ENCODE measurements around the gene HIC1. TPM values are rescaled to one million over a fixed set of nuclear protein-coding genes. Genes with fewer than 3 reads are reported as not detected.

The HIC1 gene
- total RNA-seq, 1 experiment from 2014 or later: 28.8 TPM

DNA sequence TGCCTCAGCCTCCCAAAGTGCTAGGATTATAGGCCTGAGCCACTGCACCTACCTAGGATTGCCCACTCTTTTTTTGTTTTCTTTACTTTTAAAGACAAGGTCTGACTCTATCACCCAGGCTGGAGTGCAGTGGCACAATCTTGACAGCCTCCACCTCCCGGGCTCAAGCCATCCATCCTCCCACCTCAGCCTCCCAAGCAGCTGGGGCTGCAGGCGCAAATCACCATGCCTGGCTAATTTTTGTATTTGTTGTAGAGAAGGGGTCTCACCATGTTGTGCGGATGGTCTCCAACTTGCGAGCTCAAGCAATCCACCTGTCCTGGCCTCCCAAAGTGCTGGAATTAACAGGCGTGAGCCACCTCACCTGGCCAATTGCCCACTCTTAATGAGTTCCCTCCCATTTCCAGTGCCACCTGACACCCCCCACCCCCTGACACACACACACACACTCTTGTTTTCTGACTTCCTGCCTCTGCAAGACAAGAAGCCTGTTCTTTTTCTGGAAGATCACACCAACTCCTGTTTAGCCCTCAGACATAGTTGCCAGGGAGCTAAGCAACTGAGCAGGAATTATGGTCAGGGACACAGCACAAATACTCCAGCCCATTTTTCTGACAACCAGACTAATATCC, 10.5 kb upstream of the HIC1 start:
- Histone ChIP-seq H3K27ac (no peak overlapping the region), H3K4me3 (no peak overlapping the region), H3K36me3 (peaks cover 37% of the 10 kb centered on the region), H3K27me3 (replicated peaks) (no peaks in the 10 kb centered on the region), H3K4me1 (replicated peaks) (peaks cover 31% of the 10 kb centered on the region), H3K9me3 (replicated peaks) (no peaks in the 10 kb centered on the region)
- DNase-seq (ENCODE audit: low read depth in 1 of 2, low spot score in 2 of 2): no peak

DNA sequence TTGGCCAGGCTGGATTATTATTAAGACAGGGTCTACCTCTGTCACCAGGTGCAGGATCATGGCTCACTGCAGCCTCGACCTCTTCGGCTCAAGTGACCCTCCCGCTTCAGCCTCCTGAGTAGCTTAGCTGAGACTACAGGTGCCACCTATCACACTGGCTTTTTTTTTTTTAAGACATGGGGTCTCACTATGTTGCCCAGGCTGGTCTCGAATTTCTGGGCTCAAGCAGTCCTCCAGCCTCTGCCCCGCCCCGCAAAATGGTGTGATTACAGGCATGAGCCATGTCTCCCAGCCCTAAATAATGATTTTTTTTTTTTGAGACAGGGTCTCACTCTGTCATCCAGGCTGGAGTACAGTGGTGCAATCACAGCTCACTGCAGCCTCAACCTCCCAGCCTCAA, 7.3 kb upstream of the HIC1 start:
- no peak overlapping the region for H3K27ac ChIP-seq
- H3K4me3 ChIP-seq: no peak overlapping the region
- DNase-seq (ENCODE audit: low read depth in 1 of 2, low spot score in 2 of 2): no peak
- H3K36me3 ChIP-seq: peaks cover 26% of the 10 kb centered on the region
- H3K27me3 ChIP-seq (replicated peaks): peaks cover 4% of the 10 kb centered on the region
- 0 out of 2 replicates have a peak, but pooled peaks cover 2% of the 10 kb centered on the region for H3K9me3 ChIP-seq (replicated peaks)
- H3K4me1 ChIP-seq (replicated peaks): peaks cover 31% of the 10 kb centered on the region

DNA sequence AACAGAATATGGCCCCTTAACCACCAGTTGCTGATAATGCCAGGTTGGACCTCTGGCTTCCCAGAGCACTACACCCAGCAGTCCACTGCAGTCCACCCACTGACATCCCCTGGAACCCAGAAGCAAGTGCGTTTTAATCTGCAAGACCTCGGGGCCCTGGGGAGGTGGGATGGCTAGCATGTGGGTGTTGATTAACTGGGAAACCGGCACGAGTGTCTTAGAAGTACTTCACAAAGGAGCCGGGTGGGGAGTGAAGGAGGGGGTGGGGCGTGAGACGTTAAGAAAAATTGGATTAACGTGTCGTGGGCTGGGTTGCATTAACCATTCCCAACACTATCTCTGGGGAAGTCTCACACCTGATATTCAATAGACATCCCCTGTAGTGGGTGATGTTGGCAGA, 6.1 kb upstream of the HIC1 start:
- Histone ChIP-seq H3K27me3 (replicated peaks) (peaks cover 4% of the 10 kb centered on the region), H3K36me3 (peaks cover 14% of the 10 kb centered on the region), H3K4me1 (replicated peaks) (peaks cover 24% of the 10 kb centered on the region), H3K9me3 (replicated peaks) (0 out of 2 replicates have a peak, but pooled peaks cover 2% of the 10 kb centered on the region), H3K27ac (no peak overlapping the region), H3K4me3 (no peak overlapping the region)
- DNase-seq (ENCODE audit: low read depth in 1 of 2, low spot score in 2 of 2): no peak

DNA sequence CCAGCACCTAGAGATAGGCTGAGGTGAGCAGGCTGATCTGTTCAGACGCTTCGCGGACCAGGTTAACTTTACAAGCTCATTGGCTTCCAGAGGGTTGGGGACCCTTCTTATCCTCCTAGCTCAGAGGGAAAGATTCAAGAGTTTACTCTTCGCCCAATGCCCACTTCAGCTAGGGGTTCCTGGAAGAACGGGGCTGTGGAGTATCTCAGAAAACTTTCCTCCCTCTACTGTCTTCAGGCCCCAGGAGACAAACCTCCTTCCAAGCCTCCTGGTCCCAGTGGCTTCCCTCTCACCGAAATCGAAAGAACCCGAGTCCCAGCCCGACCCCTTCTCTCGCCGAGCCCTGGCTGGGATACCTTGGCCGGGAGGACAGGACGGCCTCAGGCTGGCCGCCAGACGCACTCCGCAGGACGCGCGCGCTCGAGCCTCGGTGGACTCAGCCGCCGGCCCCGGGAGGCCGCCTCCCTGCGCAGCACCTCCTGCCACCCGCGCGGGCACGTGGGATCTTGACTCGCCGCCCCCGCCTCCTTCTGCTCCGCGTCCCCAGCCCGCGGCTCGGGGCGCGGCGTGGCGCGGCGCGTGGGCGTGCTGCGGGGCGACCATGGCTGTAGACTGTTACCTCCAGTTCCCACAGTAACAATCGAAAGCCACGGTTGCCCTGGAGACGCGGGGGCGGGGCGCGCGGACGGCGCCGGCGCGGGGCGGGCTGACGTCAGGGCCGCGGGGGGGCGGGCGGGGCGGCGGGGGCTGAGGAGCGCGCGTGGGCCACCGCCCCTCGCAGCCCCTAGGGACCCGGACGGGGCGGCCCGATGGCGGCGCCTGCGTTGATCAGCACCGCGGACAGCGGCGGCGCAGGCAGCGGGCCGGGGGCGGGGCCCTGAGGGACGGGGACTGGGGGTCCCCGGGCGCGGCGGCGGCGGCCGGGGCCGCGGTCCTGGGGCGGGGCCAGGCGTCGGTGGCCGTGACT, 5.3 kb upstream of the HIC1 start:
- Histone ChIP-seq H3K36me3 (peaks cover 6% of the 10 kb centered on the region), H3K27ac (peak overlapping the region; percentile 74), H3K4me1 (replicated peaks) (peaks cover 30% of the 10 kb centered on the region), H3K4me3 (peak overlapping the region; percentile 92), H3K27me3 (replicated peaks) (peaks cover 4% of the 10 kb centered on the region), H3K9me3 (replicated peaks) (0 out of 2 replicates have a peak, but pooled peaks cover 2% of the 10 kb centered on the region)
- DNase-seq (ENCODE audit: low read depth in 1 of 2, low spot score in 2 of 2): peak; percentile 63 to 80

DNA sequence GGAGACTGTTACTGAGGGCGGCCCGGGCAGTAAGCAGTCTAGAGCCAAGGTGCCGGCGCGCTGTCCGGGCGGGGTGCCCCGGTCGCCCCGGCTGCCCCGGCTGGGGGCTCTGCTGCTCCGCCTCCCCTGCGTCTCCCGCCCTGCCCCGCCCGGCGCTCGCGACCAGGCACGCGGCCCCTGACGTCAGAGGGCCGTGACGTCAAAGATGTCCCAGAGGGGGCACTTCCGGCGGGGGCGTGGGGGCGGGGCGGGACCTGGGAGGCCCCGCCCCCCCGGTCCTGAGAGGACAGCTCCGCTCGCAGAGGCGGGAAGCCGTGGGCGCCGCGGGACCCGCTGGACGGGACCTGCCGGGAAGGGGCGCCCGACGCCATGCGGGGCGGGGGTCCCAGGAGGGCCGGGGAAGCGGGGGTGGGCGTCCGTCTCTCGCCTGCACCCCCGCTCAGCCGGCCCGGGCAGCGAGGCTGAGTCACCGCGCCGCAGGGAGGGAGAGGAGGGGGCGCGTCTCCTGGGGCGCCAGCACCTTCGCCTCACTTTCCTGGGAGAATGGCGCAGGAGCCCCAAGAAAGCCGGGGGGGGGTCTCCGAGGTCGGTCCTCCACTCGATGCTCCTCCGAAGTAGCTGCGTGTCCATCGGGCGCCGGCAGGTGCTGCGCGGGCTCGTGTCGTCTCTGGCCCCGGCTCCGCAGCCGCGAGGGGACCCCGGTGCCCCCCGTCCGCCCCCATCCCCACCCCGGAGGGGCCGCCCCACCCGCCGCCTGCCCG, 4.4 kb upstream of the HIC1 start:
- 0 out of 2 replicates have a peak, but pooled peaks cover 2% of the 10 kb centered on the region for H3K9me3 ChIP-seq (replicated peaks)
- peaks cover 9% of the 10 kb centered on the region for H3K36me3 ChIP-seq
- peak overlapping the region; percentile 92 for H3K4me3 ChIP-seq
- peaks cover 4% of the 10 kb centered on the region for H3K27me3 ChIP-seq (replicated peaks)
- peak in 1 of 2 experiments; percentile 63 for DNase-seq (ENCODE audit: low read depth in 1 of 2, low spot score in 2 of 2)
- no peak overlapping the region; the same call in 1 of the 2 replicates for H3K27ac ChIP-seq
- peaks cover 32% of the 10 kb centered on the region for H3K4me1 ChIP-seq (replicated peaks)

DNA sequence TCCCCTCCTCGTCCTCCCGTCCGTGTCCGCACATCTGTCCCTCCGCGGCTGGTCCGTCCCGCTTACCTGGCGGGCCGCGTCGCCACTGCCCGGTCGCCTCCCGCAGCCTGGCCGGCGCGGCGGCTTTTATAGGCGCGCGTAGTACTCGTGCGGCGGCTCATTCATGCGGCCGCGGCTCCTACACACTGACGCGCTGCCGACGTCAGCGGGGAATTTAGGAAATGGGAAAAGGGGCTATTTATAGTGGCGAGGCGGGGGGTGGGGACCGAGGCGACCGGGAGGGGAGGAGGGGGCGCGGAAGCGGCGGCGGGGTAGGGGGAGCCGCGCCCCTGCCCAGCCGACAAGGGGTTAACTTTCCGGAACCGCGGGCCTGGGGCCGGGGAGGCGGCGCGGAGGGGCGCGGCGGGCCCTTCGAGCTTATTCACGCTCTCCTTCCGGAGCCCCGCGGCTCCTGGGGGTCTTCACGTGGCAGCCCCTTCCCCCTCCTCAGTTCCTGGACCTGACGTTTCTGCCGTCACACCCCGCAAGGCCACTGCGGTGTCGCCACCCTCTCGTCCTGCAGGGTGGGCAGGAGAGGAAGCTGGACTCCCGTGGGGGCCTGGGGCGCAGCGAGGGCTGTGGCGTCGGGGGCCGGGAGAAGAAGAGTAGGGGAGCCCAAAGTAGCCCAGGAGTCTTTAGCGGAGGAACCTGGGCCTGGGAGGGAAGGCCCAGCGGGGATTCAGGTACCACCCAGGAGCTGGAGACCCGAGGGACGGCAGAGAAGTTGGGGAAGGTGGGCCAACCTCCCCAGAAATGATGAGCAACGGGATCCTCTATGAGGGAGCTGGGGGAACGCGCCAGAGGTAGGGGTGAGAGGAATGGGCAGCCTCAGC, 3.6 kb upstream of the HIC1 start:
- Histone ChIP-seq H3K9me3 (replicated peaks) (0 out of 2 replicates have a peak, but pooled peaks cover 2% of the 10 kb centered on the region), H3K4me3 (no peak overlapping the region), H3K27ac (no peak overlapping the region), H3K27me3 (replicated peaks) (peaks cover 4% of the 10 kb centered on the region), H3K4me1 (replicated peaks) (peaks cover 35% of the 10 kb centered on the region), H3K36me3 (peaks cover 13% of the 10 kb centered on the region)
- DNase-seq (ENCODE audit: low read depth in 1 of 2, low spot score in 2 of 2): no peak

DNA sequence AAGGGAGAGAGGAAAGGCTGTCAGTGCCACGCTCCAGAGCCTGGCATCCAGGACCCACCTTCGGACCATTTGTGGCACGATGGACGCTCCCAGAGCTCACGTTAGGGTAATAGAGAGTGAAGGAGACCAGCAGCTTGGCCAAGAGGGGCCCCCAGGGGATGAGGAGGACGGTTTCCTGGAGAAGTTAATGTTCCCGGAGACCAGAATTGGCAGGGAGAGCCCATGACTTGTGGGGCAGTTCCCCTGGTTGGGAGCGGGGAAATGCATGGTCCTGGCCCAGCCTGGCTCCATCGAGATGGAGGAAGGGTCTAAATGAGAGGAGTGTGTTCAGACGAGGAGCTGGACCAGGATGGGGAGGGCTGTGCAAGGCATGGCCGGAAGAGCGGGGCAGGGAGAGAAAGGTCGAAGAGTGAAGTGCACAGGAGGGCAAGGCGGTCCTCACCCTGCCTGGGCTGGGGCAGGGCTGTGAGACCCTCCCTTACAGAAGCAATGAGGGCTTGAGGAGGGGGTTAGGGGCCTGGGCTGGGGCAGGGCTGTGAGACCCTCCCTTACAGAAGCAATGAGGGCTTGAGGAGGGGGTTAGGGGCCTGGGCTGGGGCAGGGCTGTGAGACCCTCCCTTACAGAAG, 2.9 kb upstream of the HIC1 start:
- no peak overlapping the region for H3K4me3 ChIP-seq
- peaks cover 40% of the 10 kb centered on the region for H3K4me1 ChIP-seq (replicated peaks)
- H3K27ac ChIP-seq: no peak overlapping the region
- 0 out of 2 replicates have a peak, but pooled peaks cover 2% of the 10 kb centered on the region for H3K9me3 ChIP-seq (replicated peaks)
- no peak for DNase-seq (ENCODE audit: low read depth in 1 of 2, low spot score in 2 of 2)
- peaks cover 4% of the 10 kb centered on the region for H3K27me3 ChIP-seq (replicated peaks)
- peaks cover 19% of the 10 kb centered on the region for H3K36me3 ChIP-seq

DNA sequence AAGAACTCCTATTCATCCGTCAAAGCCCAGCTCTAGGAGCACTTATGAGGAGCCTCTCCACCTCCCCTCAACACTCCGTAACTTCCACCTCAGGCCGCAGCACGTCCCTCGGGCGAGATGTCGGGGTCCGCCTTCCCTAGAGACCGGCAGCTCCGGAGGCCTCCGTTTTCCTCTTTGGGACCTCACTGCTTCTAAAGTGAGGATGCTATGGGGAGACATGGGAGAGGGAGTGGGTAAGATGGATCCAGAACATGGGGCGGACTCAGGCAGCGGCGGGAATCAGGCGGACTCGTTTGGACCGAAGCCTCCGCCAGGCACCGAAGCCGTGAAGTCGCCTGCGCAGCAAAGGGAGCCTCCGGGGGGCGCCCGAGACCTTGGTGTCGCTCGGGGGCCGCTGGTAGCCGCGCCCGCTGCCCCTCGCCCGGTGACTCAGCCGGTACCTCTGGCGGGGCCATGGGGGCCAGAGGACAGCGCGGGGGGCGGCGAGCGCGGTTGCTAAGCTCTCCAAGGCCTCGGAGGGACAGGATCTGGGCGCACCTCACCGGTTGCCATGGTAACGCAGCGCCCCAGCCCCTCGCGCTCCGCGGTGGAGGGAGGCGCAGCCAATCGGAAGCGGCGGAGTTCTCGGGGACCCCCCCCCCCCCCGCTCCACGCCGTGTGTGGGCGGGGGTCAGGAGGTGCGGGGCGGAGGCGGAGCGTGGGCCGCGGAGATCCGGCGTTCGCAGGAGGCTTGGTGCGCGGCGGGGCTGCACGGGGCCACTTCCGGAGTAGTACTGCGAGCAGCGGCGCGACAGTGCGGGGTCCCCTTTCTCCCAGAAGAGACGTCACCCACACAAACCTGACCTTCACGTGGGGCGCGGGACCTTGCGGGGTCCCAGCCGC, 1.3 kb upstream of the HIC1 start:
- Histone ChIP-seq H3K36me3 (peaks cover 33% of the 10 kb centered on the region), H3K27me3 (replicated peaks) (peaks cover 4% of the 10 kb centered on the region), H3K4me1 (replicated peaks) (peaks cover 40% of the 10 kb centered on the region), H3K27ac (peak overlapping the region; percentile 31; the same call in 1 of the 2 replicates), H3K9me3 (replicated peaks) (0 out of 2 replicates have a peak, but pooled peaks cover 2% of the 10 kb centered on the region), H3K4me3 (peak overlapping the region; percentile 76)
- DNase-seq (ENCODE audit: low read depth in 1 of 2, low spot score in 2 of 2): peak; percentile 80 to 85

DNA sequence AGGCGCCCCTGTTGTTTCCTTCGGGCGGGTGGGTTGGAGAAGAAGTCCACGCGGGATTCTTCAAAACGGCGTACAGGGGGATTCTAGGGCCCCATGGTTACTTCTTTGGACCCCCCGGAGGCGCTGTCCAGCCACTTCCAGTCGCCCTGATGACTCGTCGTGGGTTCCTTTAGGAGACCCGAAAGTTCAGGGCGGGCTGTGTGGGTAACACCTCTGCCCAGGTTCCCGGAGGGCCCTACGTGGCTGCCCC, 716 bp upstream of the HIC1 start:
- 0 out of 2 replicates have a peak, but pooled peaks cover 2% of the 10 kb centered on the region for H3K9me3 ChIP-seq (replicated peaks)
- H3K4me3 ChIP-seq: peak overlapping the region; percentile 76
- DNase-seq (ENCODE audit: low read depth in 1 of 2, low spot score in 2 of 2): no peak
- peaks cover 4% of the 10 kb centered on the region for H3K27me3 ChIP-seq (replicated peaks)
- no peak overlapping the region for H3K27ac ChIP-seq
- peaks cover 39% of the 10 kb centered on the region for H3K36me3 ChIP-seq
- peaks cover 38% of the 10 kb centered on the region for H3K4me1 ChIP-seq (replicated peaks)

- Histone ChIP-seq H3K9me3 (replicated peaks) (no peaks in the 10 kb centered on the region), H3K27ac (peak overlapping the region; percentile 50), H3K4me3 (peak overlapping the region; percentile 76), H3K36me3 (peaks cover 49% of the 10 kb centered on the region), H3K27me3 (replicated peaks) (peaks cover 2% of the 10 kb centered on the region), H3K4me1 (replicated peaks) (peaks cover 27% of the 10 kb centered on the region)
- peak in 1 of 2 experiments; percentile 87 for DNase-seq (ENCODE audit: low read depth in 1 of 2, low spot score in 2 of 2)
These were observed 646 bp downstream of the HIC1 start for GRCh38 chr17:2055292-2056205.

Data from SJSA1 (cell line).